HK-2 (cell line): Measurements from ENCODE around the gene ADAM10.

ENCODE experiments used
- DNase-seq: peaks from one replicate; pipeline ENCODE4 v3.0.0-alpha.2; 2018; ENCODE audit not compliant: unreplicated experiment

ADAM10 gene

GRCh38 chr15:58551764-58552504, 197.6 kb downstream of the ADAM10 start:
- DNase-seq, result no peak

GRCh38 chr15:58551084-58551763, 198.3 kb downstream of the ADAM10 start:
- no peak for DNase-seq

- no peak for DNase-seq
These were observed 199.8 kb downstream of the ADAM10 start for GRCh38 chr15:58549785-58550074.

GRCh38 chr15:58549013-58549784, 200.3 kb downstream of the ADAM10 start:
- DNase-seq, result no peak

GRCh38 chr15:58548308-58549012, 201.0 kb downstream of the ADAM10 start:
- no peak for DNase-seq

GRCh38 chr15:58547628-58548307, 201.7 kb downstream of the ADAM10 start:
- DNase-seq, result peak; percentile 26

GRCh38 chr15:58546635-58547627, 202.6 kb downstream of the ADAM10 start:
- peak; percentile 85 for DNase-seq

GRCh38 chr15:58546066-58546591, 203.4 kb downstream of the ADAM10 start:
- peak; percentile 44 for DNase-seq

GRCh38 chr15:58545307-58546065, 204.0 kb downstream of the ADAM10 start:
- DNase-seq, result no peak

- DNase-seq, result no peak
These were observed 204.8 kb downstream of the ADAM10 start for GRCh38 chr15:58544756-58545155.

- no peak for DNase-seq
These were observed 205.7 kb downstream of the ADAM10 start for GRCh38 chr15:58543664-58544335.

GRCh38 chr15:58541410-58542087, 208.0 kb downstream of the ADAM10 start:
- DNase-seq, result no peak

GRCh38 chr15:58539548-58539947, 210.0 kb downstream of the ADAM10 start:
- DNase-seq, result no peak

GRCh38 chr15:58538901-58539300, 210.6 kb downstream of the ADAM10 start:
- no peak for DNase-seq
